OCI-LY1 (cell line): ENCODE measurements around the gene IER3.

Source experiments
- CTCF ChIP-seq: fragments of 200-600 bp; sonication (generic), shearing (Covaris generic); IDR thresholded peaks from 2 replicates; pipeline ENCODE4 v1.5.1; 2017; ENCODE audit warnings: mild to moderate bottlenecking, antibody characterized with exemption, low read length, moderate library complexity, mixed read lengths
- EZH2 ChIP-seq: fragments of 200-600 bp; sonication (generic), shearing (Covaris generic); IDR thresholded peaks from 2 replicates; pipeline ENCODE4 v1.8.0; 2017; ENCODE audit warnings: borderline replicate concordance, mixed run types, mild to moderate bottlenecking, antibody characterized with exemption, low read length, moderate library complexity, mixed read lengths

GRCh38 chr6:30712441-30712945, 31.9 kb downstream of the IER3 start:
- TF ChIP-seq CTCF (no peak), EZH2 (no peak)
